Endothelial cell of umbilical vein (primary cell): ENCODE data around the gene USP6NL. TPM values are rescaled to one million over a fixed set of nuclear protein-coding genes. Genes with fewer than 3 reads are reported as not detected.

Experiments
- BruUV-seq: library from RNA; stranded (reverse); fragments of 400-500 nt; replicated peaks from 2 replicates; lab custom pipeline; 2021; lab: Mats Ljungman, UMichigan
- CTCF ChIA-PET: fragments of 300-600, 350-600 bp; sonication (Branson Sonifier 250); formaldehyde crosslinking; loops from one replicate; lab custom pipeline; 2021; ENCODE audit warnings: antibody characterized with exemption, inconsistent platforms; lab: Charles Lee
- POLR2A ChIA-PET: fragments of 300-600, 350-600 bp; sonication (Branson Sonifier 250); formaldehyde crosslinking; loops from one replicate; lab custom pipeline; 2021; ENCODE audit warnings: antibody characterized with exemption, inconsistent platforms; lab: Charles Lee
- DNase-seq: peaks from one replicate; pipeline ENCODE4 v3.0.0-alpha.2; 2011; ENCODE audit warnings: low read depth, low spot score
- FAIRE-seq: peaks from 2 replicates; lab custom pipeline; 2011; peaks lifted over from hg19 to GRCh38; lab: Jason Lieb, UNC
- H2AFZ ChIP-seq: 2 replicates; pipeline ENCODE4 v1.6.0; 2012; ENCODE audit warnings: low read depth, low read length, control low read depth, inconsistent platforms
- H3K27ac ChIP-seq: 2 replicates; pipeline ENCODE4 v1.5.1; 2011; ENCODE audit warnings: low read depth, mild to moderate bottlenecking, control low read depth, low read length, moderate library complexity; ENCODE audit not compliant: insufficient read depth
- H3K27me3 ChIP-seq, 2 experiments: 2 replicates each; pipeline versions ENCODE4 v1.6.0 to v1.6.1; 2011; ENCODE audit warnings: low read length in 2 of 2, mixed read lengths in 1 of 2; ENCODE audit not compliant: control insufficient read depth in 2 of 2, insufficient read depth in 2 of 2
- H3K36me3 ChIP-seq, 2 experiments: 2 replicates in 1 of 2; 3 replicates in 1 of 2; pipeline ENCODE4 v1.5.1; 2011; ENCODE audit warnings: low read length in 2 of 2, mild to moderate bottlenecking in 1 of 2, moderate library complexity in 1 of 2; ENCODE audit not compliant: control insufficient read depth in 2 of 2, insufficient read depth in 2 of 2; ENCODE audit errors: extremely low read depth in 1 of 2
- H3K4me1 ChIP-seq: 3 replicates; pipeline ENCODE4 v1.5.1; 2011; ENCODE audit warnings: mild to moderate bottlenecking, low read length; ENCODE audit not compliant: control insufficient read depth, insufficient read depth; ENCODE audit errors: extremely low read depth
- H3K4me2 ChIP-seq: 2 replicates; pipeline ENCODE4 v1.6.1; 2011; ENCODE audit warnings: low read length, control low read depth, mixed read lengths; ENCODE audit not compliant: insufficient read depth
- H3K4me3 ChIP-seq, 3 experiments: fragments of 200-600 bp in 1 of 3; sonication (generic), shearing (Covaris generic) in 1 of 3; replicated peaks in 1 of 3; 2 replicates each; pipeline ENCODE4 v1.5.1; 2011 to 2016; ENCODE audit warnings: control low read depth in 3 of 3, low read length in 3 of 3, mild to moderate bottlenecking in 2 of 3, inconsistent platforms in 1 of 3, low read depth in 1 of 3, moderate library complexity in 1 of 3; ENCODE audit not compliant: insufficient read depth in 1 of 3
- H3K79me2 ChIP-seq: 2 replicates; pipeline ENCODE4 v1.6.0; 2012; ENCODE audit warnings: low read length, inconsistent platforms; ENCODE audit not compliant: control insufficient read depth, insufficient read depth
- H3K9ac ChIP-seq: replicated peaks from 2 replicates; pipeline ENCODE3; 2011; ENCODE audit warnings: low read length, control low read depth; ENCODE audit not compliant: insufficient read depth; ENCODE audit errors: extremely low read depth
- H3K9me1 ChIP-seq: replicated peaks from 3 replicates; pipeline ENCODE4 v1.6.0; 2011; ENCODE audit warnings: mild to moderate bottlenecking, low read length; ENCODE audit not compliant: control insufficient read depth, insufficient read depth; ENCODE audit errors: extremely low read depth
- H3K9me3 ChIP-seq: replicated peaks from 2 replicates; pipeline ENCODE4 v1.5.1; 2012; ENCODE audit warnings: low read length, inconsistent platforms; ENCODE audit not compliant: control insufficient read depth, insufficient read depth
- H4K20me1 ChIP-seq: replicated peaks from 2 replicates; pipeline ENCODE3; 2011; ENCODE audit warnings: mild to moderate bottlenecking, low read length; ENCODE audit not compliant: control insufficient read depth, insufficient read depth; ENCODE audit errors: extremely low read depth
- EZH2 ChIP-seq: IDR thresholded peaks from 2 replicates; pipeline ENCODE4 v1.6.1; 2012; ENCODE audit warnings: borderline replicate concordance, low read depth, mild to moderate bottlenecking, moderate library complexity, low read length, inconsistent platforms; ENCODE audit not compliant: severe bottlenecking
- GATA2 ChIP-seq: IDR thresholded peaks from 2 replicates; pipeline ENCODE4 v1.7.0; 2011; ENCODE audit warnings: low read depth, mild to moderate bottlenecking, moderate library complexity, mixed read lengths, low read length; ENCODE audit not compliant: insufficient read length, insufficient read depth
- MAX ChIP-seq: IDR thresholded peaks from 2 replicates; pipeline ENCODE4 v1.6.1; 2011; ENCODE audit not compliant: insufficient read depth, insufficient read length
- MYC ChIP-seq: IDR thresholded peaks from one replicate; pipeline ENCODE4 v1.6.1; 2011; ENCODE audit warnings: mild to moderate bottlenecking, low read depth, low read length
- POLR2AphosphoS5 ChIP-seq: IDR thresholded peaks from 2 replicates; pipeline ENCODE4 v1.6.1; 2012; ENCODE audit warnings: low read depth, mild to moderate bottlenecking, control low read depth, low read length, moderate library complexity; ENCODE audit not compliant: insufficient read depth
- dilution Hi-C: fragments of 300-500 bp; cut with MboI; formaldehyde crosslinking; loops from one replicate; pipeline ENCODE4 v1.15.0; 2019; ENCODE audit warnings: low sequenced_read_pairs; ENCODE audit not compliant: extremely low pct_ligation_motif_present
- intact Hi-C: fragments of 100-400 bp; cut with micrococcal nuclease; formaldehyde crosslinking; loops from one replicate; pipeline ENCODE4 v1.10.0; 2022
- polyA plus RNA-seq, 4 experiments: library from polyadenylated mRNA; depleted of rRNA in 3 of 4; stranded (reverse) in 3 of 4; unstranded in 1 of 4; fragments of >200 nt; gene quantifications; 2 replicates each; pipeline versions ENCODE4 v1.2.1 to v1.2.3, GENCODE V29; 2011 to 2012; ENCODE audit warnings: missing spikeins in 1 of 4
- total RNA-seq: library from RNA; stranded (reverse); gene quantifications from 2 replicates; pipeline ENCODE4 v1.2.3, GENCODE V29; 2021
- TF ChIP-seq, protein P1 (sequence below), 2 donors: IDR thresholded peaks; 1 replicate in 1 of 2; 2 replicates in 1 of 2; pipeline ENCODE4 v1.5.1; 2011; ENCODE audit warnings: low read length in 2 of 2, mild to moderate bottlenecking in 2 of 2, moderate library complexity in 2 of 2, control low read depth in 1 of 2, inconsistent platforms in 1 of 2, low read depth in 1 of 2; ENCODE audit not compliant: insufficient read depth in 1 of 2; ENCODE audit errors: extremely low read depth in 1 of 2

Gene USP6NL
- total and polyA plus RNA-seq, 2 donors (not counting 3 experiments of a cell fraction or from before 2014, with no cell fraction given) = 13.5 to 29.2 TPM

DNA sequence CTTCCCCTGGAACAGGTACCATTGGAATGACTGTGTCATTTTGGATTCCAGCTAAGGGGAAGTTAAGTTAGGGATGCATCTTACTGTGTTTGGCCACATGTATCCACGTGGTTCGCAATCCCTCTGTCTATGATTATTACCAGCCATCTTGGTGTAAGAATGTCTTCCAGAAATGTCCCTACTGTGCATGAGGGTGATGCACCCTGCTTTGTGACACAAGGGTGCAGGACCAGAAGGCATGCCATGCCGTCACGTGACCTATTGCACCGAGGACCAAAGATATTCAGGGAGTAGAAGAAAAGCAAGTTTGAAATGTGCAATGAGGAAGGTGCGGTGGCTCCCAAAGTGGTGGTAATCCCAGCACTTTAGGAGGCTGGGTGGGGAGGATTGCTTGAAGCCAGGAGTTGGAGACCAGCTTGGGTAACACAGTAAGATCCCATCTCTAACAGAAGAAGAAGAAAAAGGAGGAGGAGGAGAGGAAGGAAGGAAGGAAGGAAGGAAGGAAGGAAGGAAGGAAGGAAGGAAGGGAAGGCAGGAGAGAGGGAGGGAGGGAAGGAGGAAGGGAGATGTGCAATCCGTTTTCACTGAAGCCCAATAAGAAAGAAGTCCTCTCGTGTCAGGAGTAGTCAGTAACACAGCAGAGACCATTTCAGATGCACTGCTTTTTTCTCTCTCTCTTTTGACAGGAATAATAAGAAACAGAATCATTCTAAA is 42.5 kb upstream of the USP6NL start:
- ChIA-PET POLR2A (no interaction called here), CTCF (interaction anchor here (0.9 kb wide), 1 partner anchor 16 kb away, joined by 3 read pairs; no protein-coding TSS in a partner anchor)
- Histone ChIP-seq H3K79me2 (no peaks in the 10 kb centered on the region), H3K27ac (no peak overlapping the region), H2AFZ (no peak overlapping the region), H3K4me3 (no peak overlapping the region), H3K4me1 (peaks cover 10% of the 10 kb centered on the region), H3K36me3 (no peaks in the 10 kb centered on the region), H3K9me1 (no peaks in the 10 kb centered on the region), H3K9me3 (no peaks in the 10 kb centered on the region), H4K20me1 (no peaks in the 10 kb centered on the region), H3K4me2 (no peak overlapping the region), H3K27me3 (no peaks in the 10 kb centered on the region), H3K9ac (no peak overlapping the region)
- dilution Hi-C loops (no loop called here), intact Hi-C loops (no loop called here)
- no peak for TF ChIP-seq EZH2
- TF ChIP-seq POLR2AphosphoS5 = no peak
- no peak for TF ChIP-seq GATA2
- no peak for TF ChIP-seq MYC
- TF ChIP-seq, protein P1, sequence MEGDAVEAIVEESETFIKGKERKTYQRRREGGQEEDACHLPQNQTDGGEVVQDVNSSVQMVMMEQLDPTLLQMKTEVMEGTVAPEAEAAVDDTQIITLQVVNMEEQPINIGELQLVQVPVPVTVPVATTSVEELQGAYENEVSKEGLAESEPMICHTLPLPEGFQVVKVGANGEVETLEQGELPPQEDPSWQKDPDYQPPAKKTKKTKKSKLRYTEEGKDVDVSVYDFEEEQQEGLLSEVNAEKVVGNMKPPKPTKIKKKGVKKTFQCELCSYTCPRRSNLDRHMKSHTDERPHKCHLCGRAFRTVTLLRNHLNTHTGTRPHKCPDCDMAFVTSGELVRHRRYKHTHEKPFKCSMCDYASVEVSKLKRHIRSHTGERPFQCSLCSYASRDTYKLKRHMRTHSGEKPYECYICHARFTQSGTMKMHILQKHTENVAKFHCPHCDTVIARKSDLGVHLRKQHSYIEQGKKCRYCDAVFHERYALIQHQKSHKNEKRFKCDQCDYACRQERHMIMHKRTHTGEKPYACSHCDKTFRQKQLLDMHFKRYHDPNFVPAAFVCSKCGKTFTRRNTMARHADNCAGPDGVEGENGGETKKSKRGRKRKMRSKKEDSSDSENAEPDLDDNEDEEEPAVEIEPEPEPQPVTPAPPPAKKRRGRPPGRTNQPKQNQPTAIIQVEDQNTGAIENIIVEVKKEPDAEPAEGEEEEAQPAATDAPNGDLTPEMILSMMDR (IDR thresholded peaks at IDR 0.05; ENCODE audit: extremely low read depth in 1 of 2, insufficient read depth in 1 of 2, low read depth in 1 of 2, low read length in 2 of 2) = no peak
- no peak for TF ChIP-seq MAX
- BruUV-seq = no TSS peak
- DNase-seq = no peak
- FAIRE-seq = no peak
